HepG2 (cell line): ENCODE data around the gene EIF6. TPM values are rescaled to one million over a fixed set of nuclear protein-coding genes. Genes with fewer than 3 reads are reported as not detected.

Experiments
- ATAC-seq: fragments of 200-7000 bp; cut with Tn5 transposase; 3 replicates; pipeline ENCODE4 v1.9.1; 2020; ENCODE audit warnings: mild to moderate bottlenecking, moderate library complexity
- BruUV-seq: library from RNA; stranded (reverse); fragments of 400-500 nt; replicated peaks from 2 replicates; lab custom pipeline; 2021; lab: Mats Ljungman, UMichigan
- CTCF ChIA-PET: fragments of 300-600 bp; formaldehyde crosslinking; extraction: SDS; loops from one replicate; lab custom pipeline; 2021; ENCODE audit warnings: low total read pairs, inconsistent platforms, low intra/inter-chr PET ratio; lab: Yijun Ruan, JAX
- POLR2A ChIA-PET: fragments of 350-600 bp; sonication (Branson Sonifier 250); formaldehyde crosslinking; loops from one replicate; lab custom pipeline; 2020; ENCODE audit warnings: antibody characterized with exemption, inconsistent platforms; lab: Yijun Ruan, JAX
- DNase-seq: peaks from one replicate; pipeline ENCODE4 v3.0.0-alpha.2; 2015; ENCODE audit warnings: low spot score
- FAIRE-seq: peaks from 3 replicates; lab custom pipeline; 2011; peaks lifted over from hg19 to GRCh38; lab: Jason Lieb, UNC
- H2AFZ ChIP-seq: one replicate; pipeline ENCODE4 v1.6.1; 2011; ENCODE audit warnings: low read length, inconsistent platforms
- H3K27ac ChIP-seq: fragments of 300-600 bp; 3 replicates; pipeline ENCODE4 v1.8.0; 2011; ENCODE audit warnings: mixed run types, mild to moderate bottlenecking, mixed read lengths, low read length, inconsistent platforms; ENCODE audit not compliant: insufficient read depth; ENCODE audit errors: extremely low read length
- H3K27me3 ChIP-seq, 2 experiments: fragments of 200-600 bp in 1 of 2; 2 replicates in 1 of 2; 3 replicates in 1 of 2; pipeline versions ENCODE4 v1.6.0 to v1.8.0; 2011; ENCODE audit warnings: low read length in 2 of 2, mild to moderate bottlenecking in 2 of 2, moderate library complexity in 2 of 2, inconsistent platforms in 1 of 2; ENCODE audit not compliant: insufficient read depth in 2 of 2, control insufficient read depth in 1 of 2
- H3K36me3 ChIP-seq, 2 experiments: fragments of 200-600 bp in 1 of 2; replicated peaks in 1 of 2; 2 replicates in 1 of 2; 3 replicates in 1 of 2; pipeline versions ENCODE4 v1.5.1 to v1.8.0; 2011; ENCODE audit warnings: low read length in 2 of 2, inconsistent platforms in 1 of 2; ENCODE audit not compliant: insufficient read depth in 2 of 2, control insufficient read depth in 1 of 2
- H3K4me1 ChIP-seq: 2 replicates; pipeline ENCODE4 v1.5.1; 2012; ENCODE audit warnings: low read length, inconsistent platforms; ENCODE audit not compliant: insufficient read depth
- H3K4me2 ChIP-seq: 2 replicates; pipeline ENCODE4 v1.6.0; 2011; ENCODE audit warnings: low read depth, low read length, inconsistent platforms
- H3K4me3 ChIP-seq, 3 experiments: fragments of 200-600 bp in 1 of 3; sonication (generic), shearing (Covaris generic) in 1 of 3; replicated peaks in 1 of 3; 2 replicates each; pipeline ENCODE4 v1.5.1; 2011 to 2016; ENCODE audit warnings: low read length in 3 of 3, inconsistent platforms in 2 of 3, low read depth in 2 of 3, mild to moderate bottlenecking in 2 of 3, control low read depth in 1 of 3, mixed read lengths in 1 of 3; ENCODE audit not compliant: insufficient read depth in 1 of 3
- H3K79me2 ChIP-seq: one replicate; pipeline ENCODE4 v1.6.1; 2011; ENCODE audit warnings: low read length, inconsistent platforms; ENCODE audit not compliant: insufficient read depth
- H3K9ac ChIP-seq: 2 replicates; pipeline ENCODE4 v1.6.0; 2011; ENCODE audit warnings: mild to moderate bottlenecking, low read depth, low read length, inconsistent platforms; ENCODE audit not compliant: insufficient read depth
- H3K9me3 ChIP-seq: 2 replicates; pipeline ENCODE4 v1.5.1; 2012; ENCODE audit warnings: mild to moderate bottlenecking, low read length
- H4K20me1 ChIP-seq: 2 replicates; pipeline ENCODE4 v1.6.0; 2011; ENCODE audit warnings: inconsistent platforms, mild to moderate bottlenecking, low read length, moderate library complexity; ENCODE audit not compliant: insufficient read depth
- CAMTA2 ChIP-seq: sonication (generic); formaldehyde crosslinking; IDR thresholded peaks from 2 replicates; pipeline ENCODE4 v1.4.0; 2020; ENCODE audit warnings: mild to moderate bottlenecking, missing genetic modification reagents, borderline replicate concordance
- KAT8 ChIP-seq: IDR thresholded peaks from 2 replicates; pipeline ENCODE4 v1.6.1; 2016; ENCODE audit warnings: missing genetic modification reagents, missing compliant biosample characterization
- ZMYM2 ChIP-seq: sonication (generic); formaldehyde crosslinking; IDR thresholded peaks from 2 replicates; pipeline ENCODE4 v1.8.0; 2022; ENCODE audit warnings: mild to moderate bottlenecking, missing genetic modification reagents
- ZNF224 ChIP-seq: sonication (generic); formaldehyde crosslinking; IDR thresholded peaks from 2 replicates; pipeline ENCODE4 v1.5.0; 2020; ENCODE audit warnings: mild to moderate bottlenecking, missing genetic modification reagents
- ZNF710 ChIP-seq: sonication (generic); formaldehyde crosslinking; IDR thresholded peaks from 2 replicates; pipeline ENCODE4 v1.5.0; 2020; ENCODE audit warnings: mild to moderate bottlenecking, missing genetic modification reagents, borderline replicate concordance
- WGBS: methylation state at CpG from one replicate; pipeline ENCODE4 v1.1.6; 2017; ENCODE audit warnings: low lambda C conversion rate; 5-methylcytosine and 5-hydroxymethylcytosine counted together
- in situ Hi-C: cut with HindIII; loops from 2 replicates; pipeline ENCODE4 v1.10.0; 2017; ENCODE audit warnings: low pct_unique_long_range_greater_than_20kb; ENCODE audit not compliant: extremely low pct_ligation_motif_present
- intact Hi-C: fragments of 100-400 bp; cut with micrococcal nuclease; formaldehyde crosslinking; loops from one replicate; pipeline ENCODE4 v1.10.0; 2022; ENCODE audit not compliant: unreplicated experiment
- polyA plus RNA-seq, 8 experiments: library from polyadenylated mRNA; depleted of rRNA in 3 of 8; stranded (reverse) in 7 of 8; unstranded in 1 of 8; fragments of >200 nt; fragmentation: Illumina TruSeq in 4 of 8; extraction: Trizol in 4 of 8; gene quantifications; 2 replicates each; pipeline versions ENCODE4 v1.2.1 to v1.2.3, GENCODE V29; 2011 to 2016; ENCODE audit warnings: low read depth in 4 of 8, missing spikeins in 1 of 8, mixed read lengths in 1 of 8; ENCODE audit not compliant: insufficient read depth in 1 of 8
- total RNA-seq, 5 experiments: library from RNA; depleted of rRNA; stranded (reverse); fragments of >200 nt; fragmentation: Illumina TruSeq; extraction: Trizol; gene quantifications; 2 replicates each; pipeline ENCODE4 v1.2.3, GENCODE V29; 2016; ENCODE audit warnings: low read depth in 1 of 5
- TF ChIP-seq, protein P1 (sequence below): sonication (generic); formaldehyde crosslinking; conservative IDR thresholded peaks from 2 replicates; pipeline ENCODE4 v1.8.0; 2022; ENCODE audit warnings: mild to moderate bottlenecking, moderate library complexity, missing genetic modification reagents
- TF ChIP-seq, protein P2 (sequence below), 2 experiments: sonication (generic) in 1 of 2; formaldehyde crosslinking in 1 of 2; IDR thresholded peaks; 2 replicates each; pipeline versions ENCODE4 v1.4.0 to v1.6.1; 2016 to 2020; ENCODE audit warnings: borderline replicate concordance in 1 of 2, low read depth in 1 of 2, mild to moderate bottlenecking in 1 of 2, missing genetic modification reagents in 1 of 2

The EIF6 gene
- total and polyA plus RNA-seq, 2 of the 13 experiments (the other 11 are each of a cell fraction or from before 2014, with no cell fraction given), result 462 to 466 TPM

DNA sequence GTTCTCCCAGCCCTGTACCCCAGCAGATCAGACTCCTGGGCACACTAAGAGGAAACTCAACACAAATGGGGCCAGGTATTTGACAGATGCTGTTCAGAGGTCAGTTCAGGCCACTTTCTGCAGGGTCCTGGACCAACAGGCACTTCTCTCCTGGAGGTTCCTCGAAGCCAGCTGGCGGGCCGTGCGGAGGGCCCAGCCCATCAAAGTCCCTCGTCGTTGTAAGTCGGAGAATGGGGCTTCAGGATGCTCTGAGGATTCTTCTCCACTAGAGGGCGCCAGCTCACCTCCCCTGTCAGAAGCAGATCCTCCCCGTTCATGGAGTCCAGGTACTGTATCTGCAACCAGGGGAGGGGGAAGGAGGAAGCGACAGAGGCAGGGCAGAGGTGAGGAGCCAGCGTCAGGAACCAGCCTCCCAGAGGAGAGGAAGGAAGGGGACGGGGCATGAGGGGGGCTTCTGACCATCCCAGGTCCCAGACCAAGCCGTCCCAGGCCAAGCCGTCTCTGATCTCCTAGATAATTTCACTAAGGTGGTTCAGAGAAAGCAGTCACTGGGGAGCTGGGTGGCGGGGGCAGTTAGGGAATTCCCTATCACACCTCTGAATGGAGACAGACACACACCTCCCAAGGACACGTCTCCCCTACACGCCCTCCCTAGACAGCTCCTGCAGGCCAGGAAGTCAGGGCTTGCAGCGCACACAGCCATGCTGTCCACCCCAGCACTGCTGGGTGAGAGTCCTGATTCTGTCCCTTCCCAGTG lies 19.3 kb upstream of the EIF6 start (continued):
- TF ChIP-seq, protein P1, sequence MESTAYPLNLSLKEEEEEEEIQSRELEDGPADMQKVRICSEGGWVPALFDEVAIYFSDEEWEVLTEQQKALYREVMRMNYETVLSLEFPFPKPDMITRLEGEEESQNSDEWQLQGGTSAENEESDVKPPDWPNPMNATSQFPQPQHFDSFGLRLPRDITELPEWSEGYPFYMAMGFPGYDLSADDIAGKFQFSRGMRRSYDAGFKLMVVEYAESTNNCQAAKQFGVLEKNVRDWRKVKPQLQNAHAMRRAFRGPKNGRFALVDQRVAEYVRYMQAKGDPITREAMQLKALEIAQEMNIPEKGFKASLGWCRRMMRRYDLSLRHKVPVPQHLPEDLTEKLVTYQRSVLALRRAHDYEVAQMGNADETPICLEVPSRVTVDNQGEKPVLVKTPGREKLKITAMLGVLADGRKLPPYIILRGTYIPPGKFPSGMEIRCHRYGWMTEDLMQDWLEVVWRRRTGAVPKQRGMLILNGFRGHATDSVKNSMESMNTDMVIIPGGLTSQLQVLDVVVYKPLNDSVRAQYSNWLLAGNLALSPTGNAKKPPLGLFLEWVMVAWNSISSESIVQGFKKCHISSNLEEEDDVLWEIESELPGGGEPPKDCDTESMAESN, result peak; percentile 24; the same call in 1 of the 2 replicates
- TF ChIP-seq ZNF224 (CRISPR knock-in tag), result 0 out of 2 replicates have a peak, but pooled peaks have one; percentile 57

- H3K36me3 ChIP-seq, result peaks cover 12 to 30% of the 10 kb centered on the region in 2 experiments; a peak in 4 of 5 replicates
- peaks cover 49% of the 10 kb centered on the region for H3K4me1 ChIP-seq
- no peak for ATAC-seq
- FAIRE-seq, result no peak
- no peak overlapping the region for H2AFZ ChIP-seq
- H3K27me3 ChIP-seq, result no peaks in the 10 kb centered on the region; a peak in 1 of 5 replicates
- in situ Hi-C loops (loop anchor here (5.0 kb wide), 1 partner anchor 144 kb away; no protein-coding TSS in a partner anchor), intact Hi-C loops (loop anchor here (1.0 kb wide), 1 partner anchor 144 kb away; no protein-coding TSS in a partner anchor)
- H3K79me2 ChIP-seq, result no peaks in the 10 kb centered on the region
- ChIA-PET POLR2A (interaction anchor here (1.0 to 6.5 kb wide), 9 partner anchors 13 to 152 kb away, joined by 3 to 78 read pairs (median 26); partner anchors contain the start of genes CEP250 and EIF6), CTCF (interaction anchor here (1.2 to 6.9 kb wide), 5 partner anchors 18 to 144 kb away, joined by 3 to 204 read pairs (median 24); partner anchors contain the start of gene GDF5)
- H3K4me3 ChIP-seq, result no peak overlapping the region
- TF ChIP-seq KAT8 (no peak), CAMTA2 (CRISPR knock-in tag) (no peak), ZNF710 (CRISPR knock-in tag) (0 out of 2 replicates have a peak, but pooled peaks have one; percentile 11), ZMYM2 (CRISPR knock-in tag) (0 out of 2 replicates have a peak, but pooled peaks have one; percentile 32)
- TF ChIP-seq, protein P2, sequence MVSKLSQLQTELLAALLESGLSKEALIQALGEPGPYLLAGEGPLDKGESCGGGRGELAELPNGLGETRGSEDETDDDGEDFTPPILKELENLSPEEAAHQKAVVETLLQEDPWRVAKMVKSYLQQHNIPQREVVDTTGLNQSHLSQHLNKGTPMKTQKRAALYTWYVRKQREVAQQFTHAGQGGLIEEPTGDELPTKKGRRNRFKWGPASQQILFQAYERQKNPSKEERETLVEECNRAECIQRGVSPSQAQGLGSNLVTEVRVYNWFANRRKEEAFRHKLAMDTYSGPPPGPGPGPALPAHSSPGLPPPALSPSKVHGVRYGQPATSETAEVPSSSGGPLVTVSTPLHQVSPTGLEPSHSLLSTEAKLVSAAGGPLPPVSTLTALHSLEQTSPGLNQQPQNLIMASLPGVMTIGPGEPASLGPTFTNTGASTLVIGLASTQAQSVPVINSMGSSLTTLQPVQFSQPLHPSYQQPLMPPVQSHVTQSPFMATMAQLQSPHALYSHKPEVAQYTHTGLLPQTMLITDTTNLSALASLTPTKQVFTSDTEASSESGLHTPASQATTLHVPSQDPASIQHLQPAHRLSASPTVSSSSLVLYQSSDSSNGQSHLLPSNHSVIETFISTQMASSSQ (IDR thresholded peaks at IDR 0.05; ENCODE audit: low read depth), result 0 out of 2 replicates have a peak, but pooled peaks have one; percentile 9
- TF ChIP-seq, protein P2 (CRISPR knock-in tag; IDR thresholded peaks at IDR 0.05; ENCODE audit: borderline replicate concordance), result no peak
- WGBS, result 85% methylated on average over 11 of the region's 11 CpGs
- no peak overlapping the region for H3K27ac ChIP-seq
- no peak for DNase-seq
- no peak overlapping the region for H3K4me2 ChIP-seq
- no TSS peak for BruUV-seq
- H3K9me3 ChIP-seq, result no peaks in the 10 kb centered on the region
- no peak overlapping the region for H3K9ac ChIP-seq
- H4K20me1 ChIP-seq, result no peaks in the 10 kb centered on the region
Observed at GRCh38 chr20:35303382-35303734, 18.8 kb upstream of the EIF6 start.
